ENCODE data around the gene CLMP.
"Not testable (repeated sequence)": the region's sequence is repeated elsewhere in the genome, so short reads cannot be mapped to it uniquely, and the experiment has no call there.

CLMP gene

DNA sequence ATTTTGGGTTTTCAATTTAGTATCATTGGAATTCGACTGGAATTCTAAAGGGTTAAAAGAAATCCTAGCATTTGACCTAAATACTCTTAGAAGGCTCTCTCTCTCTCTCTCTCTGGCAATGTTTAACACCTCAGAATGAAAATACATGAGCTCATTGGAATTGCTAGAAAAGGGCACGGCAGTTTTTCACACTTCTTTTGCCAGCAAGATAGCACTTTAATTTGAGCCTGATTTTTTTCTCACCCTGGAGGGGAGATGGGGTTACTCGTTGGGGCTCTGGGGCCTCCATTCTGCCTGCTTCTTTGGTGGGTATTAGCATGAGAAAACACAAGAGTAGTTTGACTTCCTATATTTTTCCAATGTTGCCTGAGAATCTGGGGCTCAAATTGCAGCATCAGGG lies 22.8 kb upstream of the CLMP start:
- no peak for DNase-seq (ENCODE audit: low read depth)

DNA sequence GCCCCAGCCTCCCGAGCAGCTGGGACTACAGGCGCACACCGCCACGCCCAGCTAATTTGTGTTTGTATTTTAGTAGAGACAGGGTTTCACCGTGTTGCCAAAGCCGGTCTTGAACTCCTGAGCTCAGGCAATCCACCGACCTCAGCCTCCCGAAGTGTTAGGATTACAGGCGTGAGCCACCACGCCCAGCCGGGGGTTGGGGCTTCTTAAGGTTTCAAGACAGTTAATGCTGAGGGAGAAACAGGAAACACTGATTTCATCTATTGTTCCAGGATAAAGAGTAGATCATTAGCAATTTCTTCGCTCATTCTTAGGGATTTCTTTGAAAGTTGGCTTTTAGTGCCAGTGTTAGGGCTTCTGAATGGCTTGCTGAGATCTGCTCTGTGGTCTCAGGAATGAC lies 21.2 kb upstream of the CLMP start:
- DNase-seq (ENCODE audit: low read depth): no peak

DNA sequence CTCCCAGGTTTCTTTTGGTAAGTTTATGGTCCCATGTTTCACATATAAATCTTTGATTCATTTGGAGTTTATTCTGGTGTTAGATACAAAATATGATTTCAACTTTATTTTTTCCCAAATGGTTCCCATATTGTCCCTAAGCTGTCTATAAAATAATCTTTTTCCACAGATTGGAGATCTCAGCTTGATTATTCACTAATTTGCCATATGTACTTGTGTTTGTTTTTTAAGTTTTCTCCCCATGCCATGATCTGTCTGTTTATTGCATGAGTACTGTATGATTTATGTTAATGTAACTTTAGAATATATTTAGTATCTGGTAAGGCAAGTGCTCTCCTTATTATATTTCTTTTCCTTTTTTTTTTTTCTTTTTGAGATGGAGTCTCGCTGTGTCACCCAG lies 19.9 kb upstream of the CLMP start:
- no peak for DNase-seq (ENCODE audit: low read depth)

DNA sequence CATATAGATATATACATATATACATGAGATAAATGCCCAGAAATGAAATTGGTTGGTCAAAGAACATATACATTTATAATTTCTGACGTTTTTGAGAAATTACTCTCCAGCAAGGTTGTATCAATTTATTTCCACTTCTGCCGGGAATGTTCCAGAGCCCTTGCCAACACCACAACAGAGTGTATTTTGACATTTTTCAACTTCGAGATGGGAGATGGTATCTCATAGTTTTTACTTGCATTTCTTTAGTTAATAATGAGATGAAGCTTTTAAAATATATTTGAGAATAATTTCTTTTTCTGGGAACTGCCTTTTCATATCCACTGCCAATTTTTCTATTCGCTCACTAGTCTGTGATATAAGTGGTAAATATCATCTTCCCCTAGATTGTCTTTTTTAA lies 19.3 kb upstream of the CLMP start:
- DNase-seq (ENCODE audit: low read depth): no peak

DNA sequence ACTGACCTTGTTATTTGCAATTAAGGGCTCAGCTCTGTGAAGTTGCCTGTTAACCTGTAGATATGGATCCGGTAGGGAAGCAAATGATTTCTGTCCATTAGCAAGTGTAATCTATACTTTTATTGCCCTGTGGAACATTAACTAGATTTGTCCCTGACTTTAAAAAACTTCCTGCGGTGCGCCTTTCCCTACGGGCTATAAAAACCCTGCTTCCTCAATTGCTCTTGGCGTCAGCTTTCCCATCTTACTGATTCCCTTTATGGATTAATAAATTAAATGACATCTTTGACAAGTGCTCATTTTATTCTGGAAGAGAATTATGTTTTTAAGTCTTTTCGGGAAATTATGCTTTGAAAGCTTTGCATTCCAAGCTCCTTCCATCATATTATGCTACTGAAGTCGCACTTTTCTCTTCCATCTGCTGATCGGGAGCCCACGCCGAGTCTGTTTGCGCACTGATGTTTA lies 18.3 kb upstream of the CLMP start:
- DNase-seq (ENCODE audit: low read depth): no peak

DNA sequence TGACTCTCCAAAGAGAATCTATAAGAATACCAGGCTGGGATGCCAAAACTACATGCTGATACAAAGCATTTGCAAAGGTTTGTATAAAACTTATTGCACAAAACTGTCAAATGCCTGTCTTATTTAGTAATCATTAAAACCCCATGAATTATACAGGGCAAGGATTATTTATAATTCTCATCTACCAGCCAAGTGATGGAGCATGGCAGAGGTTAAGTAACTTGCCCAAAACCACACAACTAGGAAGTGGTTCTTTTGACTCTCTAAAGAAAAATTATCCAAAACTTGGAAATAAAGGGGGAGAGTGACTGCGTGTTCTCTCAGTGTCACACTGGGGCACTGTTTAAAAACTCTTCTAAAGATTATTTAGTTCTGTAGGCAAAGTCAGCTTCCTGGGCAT lies 17.4 kb upstream of the CLMP start:
- no peak for DNase-seq (ENCODE audit: low read depth)

DNA sequence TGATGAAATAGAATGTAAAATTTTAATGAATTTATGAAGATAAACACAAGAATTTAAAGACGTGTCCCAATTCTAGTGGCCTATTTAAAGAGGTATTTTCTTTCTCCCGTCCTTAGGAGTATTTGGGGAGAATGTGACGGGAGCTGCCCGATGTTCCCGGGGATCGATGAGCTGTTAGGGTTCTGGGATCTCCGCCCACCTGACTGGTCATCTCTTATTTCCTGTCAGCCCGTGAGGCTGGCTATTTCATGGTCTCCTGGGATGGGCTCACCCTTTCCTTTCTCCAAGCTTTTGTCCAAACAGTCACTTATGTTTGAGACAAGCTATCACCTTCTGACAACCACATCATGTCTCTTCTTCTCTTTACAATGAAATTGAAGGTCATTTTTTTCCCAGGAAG lies 16.9 kb upstream of the CLMP start:
- no peak for DNase-seq (ENCODE audit: low read depth)

DNA sequence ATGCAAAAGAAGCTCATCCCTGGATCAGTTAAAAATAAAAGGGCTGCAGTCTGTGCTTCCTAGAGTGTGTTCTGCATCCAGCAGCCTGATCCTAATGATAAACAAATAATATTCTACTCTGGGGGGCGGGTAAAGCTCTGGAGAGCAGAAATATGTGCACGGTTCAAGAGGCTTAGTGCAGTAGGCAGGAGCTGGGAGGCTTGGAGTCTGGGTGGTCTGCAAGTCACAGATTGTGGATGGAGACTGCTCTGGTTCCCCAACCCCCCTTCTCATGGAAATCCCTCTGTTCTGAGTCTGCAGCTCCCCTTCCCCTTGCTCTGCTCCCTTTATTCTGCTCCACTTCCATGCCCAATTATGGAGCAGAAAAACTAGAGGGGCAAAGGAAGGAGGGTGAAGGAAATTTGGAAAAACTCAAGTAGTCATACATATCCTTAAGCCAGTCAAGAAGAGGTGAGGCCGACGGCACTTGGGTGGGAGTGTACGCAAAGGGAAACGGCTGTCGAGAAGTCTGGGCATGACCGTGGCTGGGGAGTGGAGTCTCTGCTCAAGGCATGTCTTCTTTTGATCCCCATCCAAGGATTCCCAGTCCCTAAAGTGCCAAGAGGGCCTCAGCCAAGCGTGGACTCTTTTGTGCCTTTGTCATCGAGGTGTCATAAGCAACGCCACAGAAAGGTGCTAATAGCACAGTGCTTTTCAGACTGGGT lies 16.3 kb upstream of the CLMP start:
- no peak for DNase-seq (ENCODE audit: low read depth)

DNA sequence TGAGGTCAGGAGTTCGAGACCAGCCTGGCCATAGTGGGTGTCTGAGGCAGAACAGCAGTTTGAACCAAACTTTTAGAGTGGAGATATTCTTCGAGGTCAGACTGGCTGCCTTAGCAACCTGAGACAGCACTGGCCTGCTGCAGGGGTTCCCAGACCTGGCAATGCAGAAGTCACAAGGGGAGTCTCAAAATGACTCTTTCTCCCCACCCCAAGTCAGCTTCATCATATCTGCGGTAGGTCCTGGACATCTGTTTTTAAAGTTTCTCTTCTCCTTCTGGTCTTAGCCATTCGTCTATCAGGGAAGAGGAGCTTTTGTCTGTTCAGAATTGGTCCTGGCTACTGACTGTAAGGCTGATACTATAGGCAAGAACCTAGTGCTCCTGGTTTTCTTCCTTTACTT lies 14.5 kb upstream of the CLMP start:
- no peak for DNase-seq (ENCODE audit: low read depth)

DNA sequence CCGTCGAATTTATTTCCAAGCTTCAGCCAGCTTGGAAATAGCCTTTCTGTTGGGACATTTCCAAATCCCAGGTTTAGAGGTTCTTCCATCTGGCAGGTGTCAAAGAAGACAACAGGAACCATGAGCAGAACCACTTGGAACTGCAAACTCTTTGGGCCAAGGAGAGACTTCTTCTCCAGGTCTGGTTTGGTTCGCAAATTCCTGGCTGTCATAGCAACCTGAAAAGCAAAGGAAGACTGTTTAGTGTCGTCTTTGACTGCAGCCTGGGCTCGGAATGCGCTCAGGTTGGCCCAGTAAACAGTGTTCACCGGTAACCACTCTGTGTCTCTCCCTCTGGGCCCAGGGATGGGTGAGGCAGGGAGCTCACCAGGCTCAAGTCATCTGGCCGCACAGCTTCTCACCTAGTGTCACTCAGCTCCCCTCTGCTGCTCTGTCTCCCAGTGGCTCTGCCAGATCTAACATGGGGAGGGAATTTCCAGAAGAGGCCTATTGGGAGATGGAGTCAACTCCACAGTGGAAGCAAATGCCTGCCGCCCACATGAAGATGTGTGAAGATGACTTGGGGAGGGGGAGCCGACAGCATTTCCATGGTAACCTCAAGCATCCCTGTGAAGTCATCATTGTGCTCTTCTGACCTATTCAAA lies 11.9 kb upstream of the CLMP start:
- DNase-seq (ENCODE audit: low read depth): no peak

DNA sequence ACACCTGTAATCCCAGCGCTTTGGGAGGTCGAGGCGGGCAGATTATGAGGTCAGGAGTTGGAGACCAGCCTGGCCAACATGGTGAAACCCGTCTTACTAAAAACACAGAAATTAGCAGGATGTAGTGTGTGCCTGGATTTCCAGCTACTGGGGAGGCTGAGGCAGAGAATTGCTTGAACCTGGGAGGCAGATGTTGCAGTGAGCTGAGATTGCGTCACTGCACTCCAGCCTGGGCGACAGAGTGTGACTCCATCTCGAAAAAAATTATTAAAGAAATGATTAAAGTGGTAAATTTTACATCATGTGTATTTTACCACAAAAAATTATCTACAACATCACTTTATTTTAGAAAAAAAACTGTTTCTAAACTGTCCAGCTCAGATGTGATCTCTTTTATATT lies 11.0 kb upstream of the CLMP start:
- DNase-seq (ENCODE audit: low read depth): not testable (repeated sequence)

DNA sequence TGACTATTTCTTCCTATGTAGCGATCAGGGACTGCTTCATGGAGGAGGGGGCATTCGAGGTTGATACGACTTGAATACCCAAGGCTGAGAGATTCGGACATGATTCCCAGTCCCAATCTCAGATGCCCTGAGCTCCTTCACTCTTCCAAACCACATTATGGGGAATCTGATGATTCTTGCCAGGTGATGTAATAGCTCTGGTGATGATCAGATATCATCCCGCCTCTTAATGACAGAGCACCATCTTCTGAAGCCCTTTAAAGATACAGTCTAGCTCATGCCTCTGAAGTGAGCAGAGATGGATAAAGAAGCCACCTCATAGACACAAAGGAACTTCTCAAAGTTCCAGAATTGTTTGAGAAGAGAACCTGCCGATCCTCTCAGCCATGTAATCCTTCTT lies 8.9 kb upstream of the CLMP start:
- DNase-seq (ENCODE audit: low read depth): no peak

DNA sequence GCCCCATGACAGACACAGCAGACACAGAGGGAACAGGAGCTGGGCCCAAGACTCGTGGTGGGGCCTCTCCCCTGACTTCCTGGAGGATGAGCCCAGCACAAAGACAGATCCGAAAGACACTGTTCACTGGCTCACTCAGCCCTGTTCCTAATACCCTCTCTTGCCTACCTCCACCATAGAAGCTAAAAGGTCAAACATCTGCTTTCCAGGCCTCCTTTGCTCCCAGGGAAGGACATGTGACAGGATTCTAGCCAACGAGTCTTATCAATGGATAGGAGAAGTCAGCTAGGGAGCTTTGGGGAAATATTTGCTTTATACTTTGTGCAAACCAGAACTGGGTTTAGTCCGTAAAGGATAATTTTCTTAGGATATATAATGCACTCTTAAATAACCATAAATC lies 8.4 kb upstream of the CLMP start:
- no peak for DNase-seq (ENCODE audit: low read depth)

DNA sequence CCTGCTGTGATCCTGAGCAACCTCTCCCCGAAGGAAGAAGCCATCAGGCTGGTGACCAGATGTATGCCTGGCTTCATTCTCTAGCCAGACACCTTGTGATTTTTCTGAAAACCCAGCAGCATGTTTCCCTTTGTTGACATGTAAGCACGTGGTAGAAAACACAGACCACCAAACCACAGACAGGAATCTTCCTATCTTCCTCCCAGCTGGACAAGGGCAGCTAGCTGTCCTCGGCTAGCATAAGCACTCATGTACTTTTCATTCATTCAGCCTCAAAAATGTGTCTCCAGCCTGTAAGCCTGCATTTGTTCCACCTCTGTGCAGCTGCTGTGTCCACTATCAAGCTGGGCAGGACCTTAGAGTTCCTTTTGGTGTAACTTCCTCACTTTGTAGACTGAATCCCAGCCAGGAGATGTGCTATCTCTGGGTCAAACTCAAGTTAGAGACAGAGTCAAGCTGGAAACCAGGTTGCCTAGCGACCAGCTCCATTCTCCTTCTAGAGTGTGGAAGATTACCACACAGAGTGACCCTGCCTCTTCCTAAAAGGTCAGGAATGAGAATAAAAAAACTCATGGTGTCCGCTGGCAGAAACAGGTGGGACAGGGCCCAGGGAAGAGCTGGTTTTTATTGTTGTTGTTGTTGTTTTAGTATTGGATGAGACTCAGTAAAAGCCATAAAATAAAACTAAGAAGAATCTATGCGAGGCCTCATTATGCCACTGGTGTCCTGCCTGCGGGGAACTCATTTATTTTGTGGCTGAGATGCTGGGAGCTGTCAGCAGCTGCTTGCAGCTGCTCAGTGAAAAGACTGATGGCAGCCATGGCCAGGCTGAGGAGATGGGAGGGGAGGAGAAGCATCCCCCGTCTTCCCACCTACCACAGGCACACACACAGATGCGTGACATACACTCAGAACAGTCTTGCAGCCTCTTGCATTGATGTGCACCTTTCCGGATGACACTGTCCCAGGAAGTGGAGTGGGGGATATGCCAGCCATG lies 7.4 kb upstream of the CLMP start:
- no peak for DNase-seq (ENCODE audit: low read depth)

DNA sequence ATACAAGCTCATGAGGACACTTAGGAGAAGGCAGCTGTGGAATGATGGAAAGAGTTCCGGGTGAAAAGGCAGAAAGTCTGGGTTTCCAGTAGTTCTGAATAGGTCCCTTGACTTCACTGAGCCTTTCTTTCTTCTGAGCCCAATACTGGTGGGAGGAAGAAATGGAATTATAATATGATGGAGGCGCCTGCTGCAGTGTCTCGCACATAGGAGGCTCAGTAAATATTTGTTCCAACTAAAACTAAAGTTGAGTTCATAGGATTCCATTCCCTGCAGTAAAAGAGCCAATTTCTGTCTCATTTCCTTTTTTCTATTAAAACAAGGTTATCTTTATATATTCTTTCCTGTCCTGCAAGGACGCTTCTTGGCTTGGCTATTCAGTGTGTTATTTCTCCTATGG lies 5.2 kb upstream of the CLMP start:
- no peak for DNase-seq (ENCODE audit: low read depth)

DNA sequence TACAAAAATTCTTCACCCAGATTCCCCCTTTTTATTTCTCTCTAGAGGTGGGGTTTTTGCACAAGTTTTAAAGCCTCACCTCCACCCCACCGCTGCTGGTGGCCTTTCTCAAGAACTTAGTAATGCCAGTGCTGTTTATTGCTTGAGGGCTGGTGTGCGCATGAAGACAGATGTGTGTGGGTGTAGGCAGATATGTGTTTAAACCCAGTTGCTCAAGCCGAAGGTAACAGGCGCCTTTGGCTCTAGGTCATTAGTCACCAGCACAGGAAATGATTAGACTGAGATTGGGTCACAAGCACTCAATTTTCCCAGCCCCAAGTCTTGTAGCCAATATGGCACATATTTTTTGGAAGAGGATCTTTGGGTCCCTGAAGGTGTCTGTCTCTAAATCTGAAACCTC lies 2.7 kb upstream of the CLMP start:
- DNase-seq (ENCODE audit: low read depth): no peak

DNA sequence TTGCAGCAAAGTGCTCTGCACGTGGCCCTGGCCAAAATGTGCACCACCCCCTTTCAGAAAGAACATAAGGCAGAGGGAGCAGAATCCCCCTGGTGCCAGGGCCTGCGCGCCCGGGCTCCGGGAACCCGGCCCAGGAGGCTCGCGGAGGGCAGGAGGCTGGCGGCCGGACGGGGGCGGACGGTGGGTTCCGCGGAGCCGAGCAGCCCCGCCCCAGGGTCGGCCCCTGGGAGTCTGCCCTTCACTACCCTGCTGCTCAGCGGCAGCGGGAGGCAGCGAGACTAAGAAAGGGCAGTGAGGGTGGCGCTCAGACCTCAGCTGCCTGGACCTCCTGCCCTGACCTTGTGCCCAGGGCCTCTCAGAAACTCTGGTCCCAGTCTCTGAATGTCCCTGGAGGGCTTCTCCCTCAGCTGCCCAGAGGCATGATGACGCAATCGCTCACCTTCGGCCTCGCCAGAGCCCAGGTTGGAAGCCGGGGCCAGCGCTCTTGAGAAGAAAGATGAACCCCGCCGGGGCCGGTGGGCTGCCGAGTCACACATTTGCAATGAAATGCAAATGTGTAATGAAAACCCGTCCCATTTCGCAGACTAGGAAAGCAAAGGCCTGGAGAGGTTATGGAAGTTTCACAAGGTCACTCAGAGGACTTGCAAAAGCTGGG lies 1.1 kb upstream of the CLMP start:
- DNase-seq (ENCODE audit: low read depth): no peak

DNA sequence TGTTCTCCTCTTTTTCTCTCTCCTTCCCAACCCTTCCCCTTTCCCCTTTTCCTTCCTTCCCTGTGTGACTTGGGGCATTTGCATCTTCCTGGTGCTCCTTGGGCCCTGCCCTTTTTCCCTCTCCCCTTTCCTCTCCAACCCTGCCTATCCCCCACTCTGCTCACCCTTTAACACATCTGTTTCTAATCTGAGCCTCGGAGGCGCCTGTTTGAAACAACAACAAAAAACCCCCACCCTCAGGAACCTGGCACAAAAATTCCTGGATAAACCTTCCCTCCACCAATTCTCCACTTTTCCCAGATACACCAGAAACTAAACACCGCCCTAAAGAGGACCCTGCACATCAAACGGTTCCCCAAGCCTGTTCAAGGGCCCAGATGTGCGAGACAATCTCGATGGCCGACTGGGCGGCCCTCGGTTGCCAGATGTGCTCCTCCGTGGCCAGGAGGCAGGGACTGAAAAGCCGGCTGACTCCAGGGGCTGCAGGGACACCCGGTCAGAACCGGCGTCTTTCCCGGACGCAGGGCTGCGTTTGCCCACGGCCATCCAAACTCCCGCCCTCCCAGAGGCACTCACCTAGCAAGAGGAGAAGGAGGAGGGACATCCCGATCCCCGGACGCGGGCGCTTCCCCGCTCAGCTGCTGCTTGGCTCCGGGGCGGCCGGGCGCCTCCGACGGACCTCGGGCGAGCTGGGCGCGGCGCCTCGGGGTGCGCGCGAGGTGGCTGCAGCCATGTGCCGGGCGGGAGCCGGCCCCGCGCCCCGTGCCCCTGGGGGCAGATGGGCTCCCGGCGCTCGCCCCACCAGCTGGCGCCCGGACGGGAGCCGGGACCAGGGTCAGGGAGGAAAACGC lies 486 bp downstream of the CLMP start:
- no peak for DNase-seq (ENCODE audit: low read depth)

DNA sequence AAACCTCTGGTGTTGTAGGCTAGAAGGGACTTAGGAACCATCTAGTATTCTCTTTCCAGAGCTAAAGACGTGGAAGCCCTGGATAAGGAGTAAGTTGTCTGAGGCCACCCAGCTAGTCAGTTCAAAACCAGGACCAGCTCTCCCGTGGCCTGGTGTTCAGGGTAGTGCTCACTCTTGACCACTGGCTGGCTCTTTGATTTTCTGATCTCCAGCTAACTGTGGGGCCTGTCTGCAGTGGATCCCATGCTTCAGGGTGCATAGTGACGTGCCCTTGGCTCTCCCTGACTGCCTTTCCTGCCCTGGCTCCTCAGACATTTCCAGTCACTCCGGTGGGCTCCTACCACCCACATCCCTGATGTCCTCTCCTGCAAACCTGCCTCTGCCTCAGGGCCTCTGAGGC lies 1.3 kb downstream of the CLMP start:
- DNase-seq (ENCODE audit: low read depth): no peak

DNA sequence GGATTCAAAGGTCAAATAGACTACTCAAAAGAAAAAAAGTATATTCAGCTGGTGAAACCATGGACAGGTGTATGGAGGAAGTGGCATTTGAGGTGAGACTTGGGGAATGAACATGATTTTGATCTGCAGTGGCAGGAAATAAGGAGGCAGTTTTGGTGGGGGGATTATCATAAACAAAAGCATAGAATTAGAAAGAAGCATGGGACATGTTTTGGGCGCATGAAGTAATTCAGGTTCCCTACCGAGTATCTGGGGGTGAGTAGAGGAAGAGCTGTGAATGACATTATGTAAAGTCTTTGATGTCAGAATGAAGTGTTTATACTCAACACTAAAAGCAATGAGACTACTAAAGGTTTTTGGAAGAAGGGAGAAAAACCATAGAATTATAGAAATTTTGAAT lies 3.1 kb downstream of the CLMP start:
- no peak for DNase-seq (ENCODE audit: low read depth)

DNA sequence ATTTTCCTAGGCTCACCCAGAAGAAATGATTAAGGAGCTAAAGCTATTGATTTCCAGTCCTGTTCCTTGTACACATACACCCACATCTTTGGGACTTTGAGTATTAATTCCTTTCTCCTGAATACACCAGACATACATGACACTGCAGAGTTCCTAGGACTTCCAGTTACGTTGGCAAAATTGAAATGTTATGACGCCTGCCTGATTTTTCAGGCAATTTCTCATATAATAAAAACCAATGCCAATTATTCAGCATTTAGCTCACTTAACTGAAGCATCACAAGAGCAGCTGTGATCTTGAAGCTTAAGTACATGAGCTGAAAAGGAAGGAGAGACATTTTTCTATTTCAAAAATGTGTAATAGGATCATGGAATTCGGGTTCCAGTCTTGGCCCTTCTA lies 4.5 kb downstream of the CLMP start:
- DNase-seq (ENCODE audit: low read depth): no peak
